ENCODE data around the gene POU6F2. TPM values are rescaled to one million over a fixed set of nuclear protein-coding genes. Genes with fewer than 3 reads are reported as not detected.

The POU6F2 gene
- total RNA-seq, 3 donors from 2014 or later = under 0.01 TPM; not detected in 2

DNA sequence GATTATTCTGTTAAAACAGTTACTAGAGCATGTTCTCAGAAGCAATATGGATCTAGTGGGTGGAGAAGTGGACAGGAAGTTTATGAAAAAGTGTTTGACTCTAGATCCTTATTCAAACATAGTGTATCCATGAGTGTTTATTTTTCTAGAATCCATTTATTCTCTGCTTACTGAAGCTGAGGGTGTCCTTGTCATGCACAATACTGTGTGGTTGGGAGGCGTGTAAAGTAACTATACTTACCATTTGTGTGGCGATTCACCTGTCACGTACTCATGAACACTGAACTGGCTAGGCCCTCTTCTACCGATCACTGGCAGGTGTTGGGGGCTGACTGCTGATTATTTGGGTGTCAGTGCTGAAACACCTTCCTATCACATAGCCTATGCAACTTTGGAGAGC is 74.0 kb downstream of the POU6F2 start:
- Histone ChIP-seq H3K4me3 (no peak overlapping the region), H3K4me1 (no peaks in the 10 kb centered on the region), H3K27ac (no peak overlapping the region), H3K36me3 (no peaks in the 10 kb centered on the region), H3K9me3 (no peaks in the 10 kb centered on the region), H3K27me3 (no peaks in the 10 kb centered on the region)
- TF ChIP-seq POLR2A (IDR thresholded peaks at IDR 0.05) (no peak), POLR2AphosphoS5 (IDR thresholded peaks at IDR 0.05) (no peak)
- TF ChIP-seq, protein P1, sequence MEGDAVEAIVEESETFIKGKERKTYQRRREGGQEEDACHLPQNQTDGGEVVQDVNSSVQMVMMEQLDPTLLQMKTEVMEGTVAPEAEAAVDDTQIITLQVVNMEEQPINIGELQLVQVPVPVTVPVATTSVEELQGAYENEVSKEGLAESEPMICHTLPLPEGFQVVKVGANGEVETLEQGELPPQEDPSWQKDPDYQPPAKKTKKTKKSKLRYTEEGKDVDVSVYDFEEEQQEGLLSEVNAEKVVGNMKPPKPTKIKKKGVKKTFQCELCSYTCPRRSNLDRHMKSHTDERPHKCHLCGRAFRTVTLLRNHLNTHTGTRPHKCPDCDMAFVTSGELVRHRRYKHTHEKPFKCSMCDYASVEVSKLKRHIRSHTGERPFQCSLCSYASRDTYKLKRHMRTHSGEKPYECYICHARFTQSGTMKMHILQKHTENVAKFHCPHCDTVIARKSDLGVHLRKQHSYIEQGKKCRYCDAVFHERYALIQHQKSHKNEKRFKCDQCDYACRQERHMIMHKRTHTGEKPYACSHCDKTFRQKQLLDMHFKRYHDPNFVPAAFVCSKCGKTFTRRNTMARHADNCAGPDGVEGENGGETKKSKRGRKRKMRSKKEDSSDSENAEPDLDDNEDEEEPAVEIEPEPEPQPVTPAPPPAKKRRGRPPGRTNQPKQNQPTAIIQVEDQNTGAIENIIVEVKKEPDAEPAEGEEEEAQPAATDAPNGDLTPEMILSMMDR (IDR thresholded peaks at IDR 0.05) = no peak
- intact Hi-C loops (cut with DNase I; ENCODE audit: low total_unique reads) = no loop called here
- no peak for DNase-seq (ENCODE audit: low spot score in 2 of 2)

DNA sequence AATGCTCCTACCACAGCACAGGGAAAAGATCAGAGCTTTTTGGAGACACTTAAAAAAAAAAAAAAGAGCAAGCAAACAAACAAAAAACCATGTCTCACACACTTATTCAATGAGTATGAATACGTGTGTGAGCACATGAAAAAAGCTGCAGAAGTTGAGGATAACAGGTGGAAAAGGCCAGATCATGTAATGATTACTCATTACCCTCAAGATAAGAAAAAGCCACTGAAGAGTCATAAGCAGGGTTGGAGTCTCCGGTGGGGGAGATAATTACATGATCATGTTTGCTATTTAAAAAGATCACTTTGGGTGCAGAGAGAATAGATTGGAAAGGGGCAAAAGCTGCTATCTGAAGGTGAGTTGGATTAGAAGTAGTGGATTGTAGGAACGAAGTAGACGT is 77.0 kb downstream of the POU6F2 start:
- Histone ChIP-seq H3K4me3 (no peak overlapping the region), H3K9me3 (no peaks in the 10 kb centered on the region), H3K4me1 (no peaks in the 10 kb centered on the region), H3K27me3 (no peaks in the 10 kb centered on the region), H3K36me3 (no peaks in the 10 kb centered on the region), H3K27ac (no peak overlapping the region)
- no peak for DNase-seq (ENCODE audit: low spot score in 2 of 2)
- intact Hi-C loops (cut with DNase I; ENCODE audit: low total_unique reads) = no loop called here
- TF ChIP-seq, protein P1 (IDR thresholded peaks at IDR 0.05) = no peak
- TF ChIP-seq POLR2A (IDR thresholded peaks at IDR 0.05) = no peak
- no peak for TF ChIP-seq POLR2AphosphoS5 (IDR thresholded peaks at IDR 0.05)

DNA sequence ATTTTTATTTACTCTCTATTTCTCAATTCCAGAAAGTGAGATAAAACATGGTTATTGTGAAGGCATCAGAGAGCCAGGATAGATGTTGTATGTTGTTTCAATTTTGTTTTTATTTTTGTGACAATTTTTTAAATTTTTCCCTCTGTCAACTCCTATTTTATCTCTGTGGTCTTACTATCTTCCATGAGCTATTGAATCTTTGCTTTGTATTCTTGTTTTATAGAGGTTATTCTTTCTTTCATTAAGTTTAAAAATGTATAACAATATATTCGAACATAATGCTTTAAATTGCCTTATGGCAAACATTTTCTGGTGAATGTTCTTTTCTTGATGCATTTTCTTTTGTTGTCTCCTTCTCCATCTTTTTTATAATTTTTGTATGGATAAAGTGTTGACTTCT is 78.4 kb downstream of the POU6F2 start:
- H3K36me3 ChIP-seq = no peaks in the 10 kb centered on the region
- intact Hi-C loops (cut with DNase I; ENCODE audit: low total_unique reads) = no loop called here
- TF ChIP-seq, protein P1 (IDR thresholded peaks at IDR 0.05) = no peak
- no peak for TF ChIP-seq POLR2AphosphoS5 (IDR thresholded peaks at IDR 0.05)
- TF ChIP-seq POLR2A (IDR thresholded peaks at IDR 0.05) = no peak
- H3K4me1 ChIP-seq = no peaks in the 10 kb centered on the region
- no peak for DNase-seq (ENCODE audit: low spot score in 2 of 2)
- no peak overlapping the region for H3K27ac ChIP-seq
- H3K27me3 ChIP-seq = no peaks in the 10 kb centered on the region
- no peaks in the 10 kb centered on the region for H3K9me3 ChIP-seq
- no peak overlapping the region for H3K4me3 ChIP-seq

DNA sequence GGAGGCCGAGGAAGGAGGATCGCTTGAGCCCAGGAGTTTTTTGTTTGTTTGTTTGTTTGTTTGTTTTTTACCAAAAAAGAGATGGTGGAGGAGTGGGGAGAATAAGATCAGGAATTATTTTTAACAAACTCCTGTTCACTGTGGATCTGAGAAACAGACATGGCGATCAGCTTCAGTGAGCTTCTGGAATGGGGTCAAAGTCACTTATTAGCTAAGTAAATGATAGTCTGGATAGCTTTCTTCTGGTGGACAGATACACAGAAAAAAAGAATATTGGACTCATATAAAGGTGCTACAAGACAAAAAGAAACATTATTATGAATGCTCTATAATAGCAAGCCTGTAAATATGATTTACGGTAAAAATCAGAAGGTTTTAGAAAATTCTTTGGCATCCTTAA is 85.1 kb downstream of the POU6F2 start:
- intact Hi-C loops (cut with DNase I; ENCODE audit: low total_unique reads) = no loop called here
- H3K9me3 ChIP-seq = no peaks in the 10 kb centered on the region

DNA sequence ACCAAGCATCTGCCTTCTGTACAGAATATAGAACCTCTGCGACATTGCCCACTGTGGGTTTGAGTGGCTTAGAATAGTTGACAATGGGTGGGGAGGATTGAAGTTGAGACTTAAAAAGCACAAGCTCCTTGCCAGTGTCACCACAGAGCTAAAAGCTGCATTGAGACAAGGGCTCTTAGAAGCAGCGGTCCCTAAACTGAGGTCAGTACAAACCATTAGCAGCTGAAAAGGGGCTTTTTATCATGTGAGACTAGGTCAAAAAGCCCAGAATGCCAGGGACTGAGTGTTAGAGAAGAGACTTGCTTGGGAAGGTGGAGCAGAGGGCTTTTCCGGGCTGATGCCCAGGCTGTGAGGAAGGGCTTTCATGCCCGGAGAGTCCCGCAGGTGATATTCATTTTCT is 91.3 kb downstream of the POU6F2 start:
- H3K27ac ChIP-seq = no peak overlapping the region
- H3K4me3 ChIP-seq = no peak overlapping the region
- no peaks in the 10 kb centered on the region for H3K9me3 ChIP-seq
- no peak for DNase-seq (ENCODE audit: low spot score in 2 of 2)
- H3K4me1 ChIP-seq = no peaks in the 10 kb centered on the region
- intact Hi-C loops (cut with DNase I; ENCODE audit: low total_unique reads) = no loop called here
- H3K27me3 ChIP-seq = no peaks in the 10 kb centered on the region
- no peaks in the 10 kb centered on the region for H3K36me3 ChIP-seq
- no peak for TF ChIP-seq POLR2A (IDR thresholded peaks at IDR 0.05)
- no peak for TF ChIP-seq POLR2AphosphoS5 (IDR thresholded peaks at IDR 0.05)
- TF ChIP-seq, protein P1 (IDR thresholded peaks at IDR 0.05) = no peak

More for the DNA sequence above, 85.1 kb downstream of the POU6F2 start:
- H3K27me3 ChIP-seq = no peaks in the 10 kb centered on the region
- no peak for DNase-seq (ENCODE audit: low spot score in 2 of 2)
- H3K4me3 ChIP-seq = no peak overlapping the region
- H3K4me1 ChIP-seq = no peaks in the 10 kb centered on the region
- no peak overlapping the region for H3K27ac ChIP-seq
- H3K36me3 ChIP-seq = no peaks in the 10 kb centered on the region
- no peak for TF ChIP-seq POLR2AphosphoS5 (IDR thresholded peaks at IDR 0.05)
- TF ChIP-seq, protein P1 (IDR thresholded peaks at IDR 0.05) = no peak
- no peak for TF ChIP-seq POLR2A (IDR thresholded peaks at IDR 0.05)

All from breast epithelium (tissue), 4 donors.